Osteocyte (in vitro differentiated cells): ENCODE results near the gene GNAQ. TPM values are rescaled to one million over a fixed set of nuclear protein-coding genes. Genes with fewer than 3 reads are reported as not detected.
"Not testable (repeated sequence)": the region's sequence is repeated elsewhere in the genome, so short reads cannot be mapped to it uniquely, and the experiment has no call there.

Source experiments
- DNase-seq: peaks from one replicate; pipeline ENCODE4 v3.0.0; 2021; ENCODE audit warnings: mixed read lengths; ENCODE audit not compliant: unreplicated experiment; ENCODE audit errors: extremely low spot score
- H3K27ac Mint-ChIP-seq: one replicate; pipeline ENCODE4 v1.8.0; 2021; ENCODE audit warnings: mild to moderate bottlenecking, mixed read lengths; ENCODE audit not compliant: unreplicated experiment
- H3K27me3 Mint-ChIP-seq: one replicate; pipeline ENCODE4 v1.8.0; 2021; ENCODE audit warnings: mixed read lengths; ENCODE audit not compliant: unreplicated experiment
- H3K36me3 Mint-ChIP-seq: one replicate; pipeline ENCODE4 v1.8.0; 2021; ENCODE audit warnings: mixed read lengths; ENCODE audit not compliant: unreplicated experiment
- H3K4me1 Mint-ChIP-seq: one replicate; pipeline ENCODE4 v1.8.0; 2021; ENCODE audit warnings: mixed read lengths; ENCODE audit not compliant: unreplicated experiment
- H3K4me3 Mint-ChIP-seq: one replicate; pipeline ENCODE4 v1.8.0; 2021; ENCODE audit warnings: mild to moderate bottlenecking, moderate library complexity, mixed read lengths; ENCODE audit not compliant: unreplicated experiment
- H3K9me3 Mint-ChIP-seq: one replicate; pipeline ENCODE4 v1.8.0; 2021; ENCODE audit warnings: mixed read lengths; ENCODE audit not compliant: unreplicated experiment
- total RNA-seq: library from RNA; stranded (reverse); gene quantifications from 2 replicates; pipeline ENCODE4 v1.2.1, GENCODE V29; 2021
- TF ChIP-seq, protein P1 (sequence below): fragments of 200-600 bp; sonication (generic); IDR thresholded peaks from 2 replicates; pipeline ENCODE4 v1.5.0; 2021; ENCODE audit warnings: antibody characterized with exemption, mild to moderate bottlenecking, moderate library complexity

The GNAQ gene
- total RNA-seq, 1 donor from 2014 or later = 65.9 TPM

DNA sequence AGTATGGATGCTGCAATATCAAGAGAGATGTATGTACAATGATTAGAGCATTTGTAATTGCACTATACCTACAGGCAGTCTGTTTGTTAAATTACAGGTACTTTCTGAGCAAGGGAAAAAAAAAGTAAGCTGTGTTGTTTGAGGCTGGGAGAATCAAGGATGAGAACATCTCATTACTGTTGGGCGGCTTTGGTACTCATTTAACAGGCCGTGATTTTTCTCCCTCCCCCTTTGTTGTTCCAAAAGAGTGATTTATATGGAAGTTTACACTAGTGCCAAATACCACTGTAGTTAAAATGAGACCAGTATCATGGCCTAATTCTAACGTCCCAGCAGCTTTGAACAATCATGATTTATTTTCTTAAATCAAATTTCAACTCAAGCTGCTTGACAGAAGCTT is 312.3 kb downstream of the GNAQ start:
- Mint-ChIP-seq H3K27me3 (no peaks in the 10 kb centered on the region), H3K4me1 (peaks cover 36% of the 10 kb centered on the region), H3K27ac (no peak overlapping the region), H3K4me3 (no peak overlapping the region), H3K9me3 (no peaks in the 10 kb centered on the region), H3K36me3 (peaks cover 13% of the 10 kb centered on the region)
- DNase-seq = no peak
- TF ChIP-seq, protein P1, sequence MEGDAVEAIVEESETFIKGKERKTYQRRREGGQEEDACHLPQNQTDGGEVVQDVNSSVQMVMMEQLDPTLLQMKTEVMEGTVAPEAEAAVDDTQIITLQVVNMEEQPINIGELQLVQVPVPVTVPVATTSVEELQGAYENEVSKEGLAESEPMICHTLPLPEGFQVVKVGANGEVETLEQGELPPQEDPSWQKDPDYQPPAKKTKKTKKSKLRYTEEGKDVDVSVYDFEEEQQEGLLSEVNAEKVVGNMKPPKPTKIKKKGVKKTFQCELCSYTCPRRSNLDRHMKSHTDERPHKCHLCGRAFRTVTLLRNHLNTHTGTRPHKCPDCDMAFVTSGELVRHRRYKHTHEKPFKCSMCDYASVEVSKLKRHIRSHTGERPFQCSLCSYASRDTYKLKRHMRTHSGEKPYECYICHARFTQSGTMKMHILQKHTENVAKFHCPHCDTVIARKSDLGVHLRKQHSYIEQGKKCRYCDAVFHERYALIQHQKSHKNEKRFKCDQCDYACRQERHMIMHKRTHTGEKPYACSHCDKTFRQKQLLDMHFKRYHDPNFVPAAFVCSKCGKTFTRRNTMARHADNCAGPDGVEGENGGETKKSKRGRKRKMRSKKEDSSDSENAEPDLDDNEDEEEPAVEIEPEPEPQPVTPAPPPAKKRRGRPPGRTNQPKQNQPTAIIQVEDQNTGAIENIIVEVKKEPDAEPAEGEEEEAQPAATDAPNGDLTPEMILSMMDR = no peak

DNA sequence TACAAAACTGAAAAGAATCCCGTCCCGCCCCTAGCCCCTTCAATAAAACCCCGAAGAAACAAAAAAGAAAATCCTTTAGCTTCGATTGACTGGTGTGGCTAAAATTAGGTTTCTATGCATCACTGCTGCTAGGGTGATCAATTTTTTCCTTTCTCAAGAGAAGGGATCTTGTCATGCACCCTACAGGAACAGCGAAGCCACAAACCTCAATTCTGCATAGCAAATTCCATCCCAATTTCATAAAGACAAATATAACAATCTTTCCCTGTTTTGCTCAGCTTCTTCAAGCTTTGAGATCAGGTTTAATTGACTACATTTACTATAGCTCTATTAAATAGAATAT is 313.3 kb downstream of the GNAQ start:
- H3K4me3 Mint-ChIP-seq, DNase-seq, H3K9me3 Mint-ChIP-seq, H3K27me3 Mint-ChIP-seq: not testable (repeated sequence)
- Mint-ChIP-seq H3K4me1 (peaks cover 46% of the 10 kb centered on the region), H3K27ac (peak overlapping the region; percentile 72), H3K36me3 (peaks cover 13% of the 10 kb centered on the region)

- DNase-seq, H3K4me3 Mint-ChIP-seq, H3K27me3 Mint-ChIP-seq, H3K9me3 Mint-ChIP-seq: not testable (repeated sequence)
- Mint-ChIP-seq H3K36me3 (peaks cover 11% of the 10 kb centered on the region), H3K27ac (peak overlapping the region; percentile 72), H3K4me1 (peaks cover 51% of the 10 kb centered on the region)
Observed at GRCh38 chr9:77717608-77718297, 313.9 kb downstream of the GNAQ start.

DNA sequence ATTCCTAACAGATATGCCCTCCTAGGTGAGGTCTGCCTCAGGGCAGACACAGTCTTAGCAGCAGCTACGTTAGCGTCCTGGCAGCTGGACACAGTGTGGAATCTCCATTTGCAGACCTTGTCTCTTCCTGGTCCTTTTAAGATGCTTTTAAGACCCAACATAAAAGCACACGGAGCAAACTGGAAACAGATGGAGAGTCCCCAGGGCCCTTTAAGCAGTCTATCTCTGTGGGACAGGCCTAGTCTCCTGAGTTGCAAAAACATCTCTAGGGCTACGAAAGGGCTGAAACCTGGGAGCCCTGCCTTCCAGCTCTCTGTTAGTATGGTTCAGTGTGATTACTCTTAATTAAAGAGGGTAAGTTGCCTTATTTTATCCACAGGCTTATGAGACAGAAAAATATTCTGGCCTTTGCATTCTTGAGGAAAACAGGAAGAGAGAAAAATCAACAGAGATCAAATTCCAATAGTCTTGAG is 317.5 kb downstream of the GNAQ start:
- Mint-ChIP-seq H3K4me1 (peaks cover 61% of the 10 kb centered on the region), H3K9me3 (peaks cover 5% of the 10 kb centered on the region), H3K27me3 (no peaks in the 10 kb centered on the region), H3K27ac (peak overlapping the region; percentile 79), H3K36me3 (peaks cover 7% of the 10 kb centered on the region), H3K4me3 (peak overlapping the region; percentile 19)
- DNase-seq = no peak
- TF ChIP-seq, protein P1 = no peak

DNA sequence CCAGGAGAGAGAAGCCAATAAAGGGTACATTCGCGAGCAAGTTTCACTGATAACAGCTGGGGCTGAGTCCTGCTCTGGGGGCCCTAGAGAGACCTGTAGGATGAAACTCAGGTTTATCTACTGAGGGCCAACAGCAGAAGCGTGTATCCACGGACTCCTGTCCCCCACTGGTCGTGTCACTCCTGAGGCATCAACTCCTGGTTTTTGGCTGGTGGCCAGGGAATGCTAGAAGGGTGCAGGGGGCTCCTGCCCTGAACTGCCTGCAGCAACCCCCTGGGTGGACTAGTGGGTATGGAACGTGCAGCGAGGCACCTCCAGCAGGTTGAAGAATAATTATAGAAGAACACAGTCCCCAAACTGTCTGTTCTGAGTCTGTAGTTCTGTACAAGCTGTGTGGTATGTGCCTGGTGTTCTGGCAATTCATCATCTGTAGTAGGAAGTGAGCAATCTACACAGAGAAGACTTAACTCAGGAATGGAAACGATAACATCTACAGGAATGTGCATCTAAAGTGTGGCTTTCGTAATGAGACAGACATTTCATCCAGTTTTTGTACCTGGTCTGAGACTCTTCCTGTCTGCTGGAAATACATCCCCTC is 319.0 kb downstream of the GNAQ start:
- DNase-seq = no peak
- H3K9me3 Mint-ChIP-seq = peaks cover 14% of the 10 kb centered on the region
- TF ChIP-seq, protein P1 = no peak
- H3K27ac Mint-ChIP-seq = no peak overlapping the region
- peaks cover 12% of the 10 kb centered on the region for H3K36me3 Mint-ChIP-seq
- H3K27me3 Mint-ChIP-seq = no peaks in the 10 kb centered on the region
- H3K4me3 Mint-ChIP-seq = no peak overlapping the region
- H3K4me1 Mint-ChIP-seq = peaks cover 61% of the 10 kb centered on the region

DNA sequence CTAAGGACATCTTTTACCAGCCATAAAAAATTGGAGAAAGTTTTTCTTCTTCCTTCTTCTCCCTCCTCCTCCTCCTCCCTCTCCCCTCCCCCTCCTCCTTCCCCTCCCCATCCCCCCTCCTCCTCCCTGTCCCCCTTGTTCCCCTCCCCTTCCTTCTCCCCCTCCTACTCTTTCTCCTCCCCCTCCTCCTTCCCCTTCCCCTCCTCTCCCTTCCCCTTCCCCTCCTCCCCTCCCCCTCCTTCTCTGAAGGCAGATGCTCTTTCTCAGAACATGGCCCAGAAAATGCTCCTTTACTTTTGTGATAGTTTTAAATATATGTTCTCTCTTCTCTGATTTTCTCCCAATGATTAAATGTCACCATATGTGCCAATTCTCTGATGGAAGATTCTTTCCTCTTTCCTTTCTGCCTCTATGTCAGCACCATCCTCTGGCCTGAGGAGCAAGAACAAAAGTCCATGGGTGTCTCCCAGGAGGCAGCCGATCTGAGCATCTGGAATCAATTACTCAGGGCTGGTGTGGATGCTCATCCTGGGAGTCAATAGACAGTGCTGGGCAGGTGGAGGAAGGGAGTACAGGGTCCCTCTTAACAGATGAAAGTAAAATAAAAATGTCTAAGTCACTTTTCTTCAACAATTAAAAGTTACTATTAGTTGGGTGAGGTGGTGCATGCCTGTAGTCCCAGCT is 320.5 kb downstream of the GNAQ start:
- Mint-ChIP-seq H3K4me1 (peaks cover 56% of the 10 kb centered on the region), H3K9me3 (peaks cover 17% of the 10 kb centered on the region), H3K36me3 (peaks cover 12% of the 10 kb centered on the region), H3K4me3 (no peak overlapping the region), H3K27ac (no peak overlapping the region), H3K27me3 (no peaks in the 10 kb centered on the region)
- TF ChIP-seq, protein P1 = no peak
- DNase-seq = no peak
